Hair follicle dermal papilla cell (primary cell): ENCODE measurements around the gene PTK6. TPM values are rescaled to one million over a fixed set of nuclear protein-coding genes. Genes with fewer than 3 reads are reported as not detected.

Source experiments
- total RNA-seq: library from RNA; depleted of rRNA; stranded (reverse); fragments of >200 nt; gene quantifications from 2 replicates; pipeline ENCODE4 v1.2.3, GENCODE V29; 2012

Gene PTK6
- under 0.01 and 0.12 TPM in 2 replicates for total RNA-seq

DNA sequence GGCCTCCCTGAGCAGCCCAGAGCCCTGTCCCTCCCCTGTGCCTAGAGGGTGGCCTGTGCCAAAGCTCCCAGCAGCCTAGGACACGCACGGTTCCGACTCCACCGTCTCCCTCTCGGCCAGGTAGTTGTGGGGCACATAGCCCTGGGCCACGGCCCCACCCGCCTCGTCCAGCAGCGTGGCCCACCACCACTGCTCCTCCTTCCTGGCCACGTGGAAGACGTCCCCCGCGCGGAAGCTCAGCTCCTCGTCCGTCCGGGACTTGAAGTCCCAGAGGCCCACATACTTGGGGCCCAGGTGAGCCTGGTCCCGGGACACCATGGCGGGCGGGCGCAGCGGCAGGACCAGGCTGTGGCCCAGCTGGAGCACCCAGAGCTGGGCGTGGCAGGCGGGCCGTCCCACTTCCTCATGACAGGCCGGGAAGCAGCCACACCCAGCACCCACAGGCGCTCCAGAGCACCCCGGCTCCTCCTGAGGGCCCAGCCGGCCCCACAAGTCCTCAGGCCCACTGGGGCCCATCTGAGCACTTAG, at the start of gene PTK6:
PTK6 (minus strand) TSS at position 380 of the 528 bp plus-strand sequence; CDS start at position 318, 62 bp downstream.

DNA sequence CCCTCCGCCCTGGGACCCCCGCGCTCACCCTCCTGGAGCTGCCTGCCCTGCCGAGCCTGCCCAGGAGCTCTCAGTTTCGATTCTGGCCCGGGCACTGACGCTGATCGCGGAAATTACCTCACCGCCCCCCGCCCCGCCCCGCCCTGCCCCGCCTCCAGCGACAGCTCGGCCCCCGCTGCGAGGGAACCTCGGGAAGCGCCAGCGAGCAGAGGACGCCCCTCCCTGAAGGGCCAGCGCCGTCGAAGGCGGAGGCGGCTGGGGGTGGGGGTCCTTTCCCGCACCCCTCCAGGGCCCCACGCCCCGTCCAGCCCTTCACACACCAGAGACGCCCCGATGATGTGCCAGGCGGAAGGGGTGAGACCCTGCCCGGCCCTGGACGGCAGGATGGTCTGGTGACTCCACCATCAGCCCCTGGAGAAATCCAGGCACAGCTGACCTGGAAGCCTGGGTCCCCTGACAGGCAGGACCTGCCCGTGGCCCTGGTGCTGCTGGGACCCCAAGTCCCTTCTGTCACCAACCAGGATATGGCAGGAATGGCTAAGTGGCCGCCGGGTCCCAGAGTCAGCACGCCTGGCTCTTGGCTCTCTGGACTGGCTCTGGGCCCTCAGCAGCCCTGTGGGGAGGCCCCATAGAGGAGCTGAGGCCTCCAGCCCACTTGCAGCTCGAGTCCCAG, 37.1 kb upstream of the PTK6 start, which contains the start of gene HELZ2:
HELZ2 (minus strand) TSS at position 84 of the 673 bp plus-strand sequence. CDS start 1,854 bp downstream, outside the sequence.

DNA sequence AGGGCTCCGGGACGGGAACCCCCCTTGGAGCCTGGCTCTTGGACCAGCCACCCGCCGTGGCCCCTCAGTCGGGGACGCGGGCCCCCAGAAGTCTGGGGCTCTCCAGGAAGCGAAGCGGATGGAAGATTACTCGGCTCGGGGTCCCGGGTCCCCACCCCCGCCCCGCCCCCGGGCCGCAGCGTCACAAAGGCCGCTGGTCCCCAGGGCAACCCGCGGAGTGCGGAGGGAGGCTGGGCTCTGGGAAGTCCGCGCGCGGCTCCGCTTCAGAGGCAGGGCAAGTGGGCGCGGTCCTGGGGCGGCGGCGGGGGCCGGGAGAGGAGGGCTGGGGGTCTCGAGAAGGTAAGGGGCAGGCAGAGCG, 16.7 kb upstream of the PTK6 start, which contains the start of gene FNDC11:
FNDC11 (plus strand) TSS at position 227 of the 358 bp plus-strand sequence. CDS start 1,505 bp downstream, outside the sequence.

DNA sequence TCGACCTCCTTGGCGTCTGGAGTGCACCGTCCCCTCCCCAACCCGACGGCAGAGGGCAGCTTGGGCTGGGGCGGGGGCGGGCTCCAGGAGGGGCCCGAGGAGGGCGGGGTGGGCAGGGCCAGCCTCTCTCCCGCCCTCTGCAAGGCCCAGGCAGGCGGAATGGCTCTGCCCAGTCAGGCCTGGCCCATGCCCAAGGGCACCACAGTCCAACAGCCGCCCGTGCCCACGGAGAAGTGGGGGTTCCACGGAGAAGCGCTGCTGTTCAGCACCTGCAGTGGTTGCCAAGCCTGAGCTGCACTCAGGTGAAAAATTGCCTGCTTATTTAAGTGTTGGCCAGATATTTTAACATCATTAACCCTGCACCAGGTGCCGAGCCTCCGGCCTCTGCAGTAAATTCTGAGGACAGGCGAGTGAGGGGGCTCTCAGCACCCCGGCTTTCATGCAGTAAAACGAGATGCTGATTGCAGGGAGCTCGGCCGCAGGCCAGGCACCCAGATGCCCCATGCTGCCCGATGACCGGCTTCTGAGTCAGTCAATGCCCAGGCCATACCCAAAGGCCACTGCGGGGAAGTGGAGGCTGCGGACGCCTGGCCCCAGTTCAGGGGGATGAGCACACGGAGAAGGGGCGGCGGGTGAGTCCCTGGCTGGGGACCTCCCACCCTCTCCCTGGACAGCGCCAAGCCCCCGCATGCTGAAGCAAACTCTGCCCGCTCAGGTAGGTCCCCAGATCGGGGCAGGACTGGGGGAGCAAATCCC, 10.7 kb upstream of the PTK6 start, which contains the start of gene SRMS:
SRMS (minus strand) TSS at position 25 of the 756 bp plus-strand sequence. CDS start 286 bp downstream, outside the sequence.

DNA sequence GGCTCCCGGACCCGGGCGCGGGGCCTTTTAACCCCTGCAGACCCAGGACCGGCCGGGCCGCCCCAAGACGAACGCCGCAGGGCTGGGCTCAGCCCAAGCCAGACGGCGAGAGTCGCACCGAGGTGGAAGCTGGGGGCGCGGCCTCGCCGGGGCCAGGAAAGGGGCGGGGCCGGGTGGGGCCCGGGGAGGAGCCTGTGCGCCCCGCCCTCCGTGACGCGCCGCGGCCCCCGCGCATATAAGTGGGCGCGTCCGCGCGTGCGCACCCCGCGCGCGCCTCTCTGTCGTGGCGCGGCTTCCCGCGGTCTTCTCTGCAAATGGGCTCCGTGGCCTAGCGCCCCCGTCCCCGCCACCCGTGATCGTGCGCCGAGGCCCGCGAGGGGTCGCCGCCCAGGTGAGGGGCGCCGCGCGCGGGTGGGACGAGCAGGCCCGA, 16.7 kb downstream of the PTK6 start, which contains the start of gene PPDPF:
PPDPF (plus strand) TSS at position 262 of the 430 bp plus-strand sequence. CDS start 544 bp downstream, outside the sequence.

DNA sequence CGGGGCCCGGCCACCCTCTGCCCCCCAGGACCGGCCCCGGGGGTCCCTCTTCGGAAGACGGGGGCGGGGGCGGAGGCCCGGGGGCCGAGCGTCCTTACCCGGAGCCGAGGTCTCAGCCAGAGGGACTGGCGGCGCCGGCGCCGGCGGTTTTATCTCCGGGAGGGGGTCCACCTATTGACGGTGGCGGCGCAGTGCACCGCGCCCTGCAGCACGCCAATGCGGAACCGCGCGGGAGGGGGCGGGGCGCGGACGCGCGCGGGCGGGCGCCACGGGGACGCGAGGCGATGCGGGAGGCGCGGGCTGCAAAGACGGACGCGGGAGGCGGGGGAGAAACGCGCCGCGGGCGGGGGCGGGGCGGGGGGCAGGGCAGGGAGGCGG, 38.2 kb downstream of the PTK6 start, which contains the start of gene EEF1A2:
EEF1A2 (minus strand) TSS at position 124 of the 378 bp plus-strand sequence. CDS start 1,320 bp downstream, outside the sequence.

Other genes starting within 250 kb of the PTK6 start
- not detected in 2 replicates for gene COL20A1, start 244.2 kb downstream of the PTK6 start, total RNA-seq
- not detected in 2 replicates for gene CHRNA4, start 176.0 kb downstream of the PTK6 start, total RNA-seq
- not detected in 2 replicates for gene KCNQ2, start 64.7 kb downstream of the PTK6 start, total RNA-seq
- gene EEF1A2, start 38.3 kb downstream of the PTK6 start, total RNA-seq: under 0.01 and 0.24 TPM in 2 replicates
- 55.9 and 56.3 TPM in 2 replicates for gene PPDPF, start 16.6 kb downstream of the PTK6 start, total RNA-seq
- not detected in 2 replicates for gene SRMS, start 10.4 kb upstream of the PTK6 start, total RNA-seq
- gene FNDC11, start 16.8 kb upstream of the PTK6 start, total RNA-seq: 0.65 and 0.73 TPM in 2 replicates
- gene HELZ2, start 36.9 kb upstream of the PTK6 start, total RNA-seq: 56.1 and 77.4 TPM in 2 replicates
- 15.1 and 16.6 TPM in 2 replicates for gene GMEB2, start 89.7 kb upstream of the PTK6 start, total RNA-seq
- 10.0 and 12.0 TPM in 2 replicates for gene STMN3, start 116.0 kb upstream of the PTK6 start, total RNA-seq
- 16.9 and 21.3 TPM in 2 replicates for gene RTEL1, start 120.9 kb upstream of the PTK6 start, total RNA-seq
- gene TNFRSF6B, start 159.3 kb upstream of the PTK6 start, total RNA-seq: 2.2 and 8.0 TPM in 2 replicates
- gene ARFRP1, start 170.6 kb upstream of the PTK6 start, total RNA-seq: 26.6 and 32.0 TPM in 2 replicates
- 14.1 and 16.4 TPM in 2 replicates for gene ZGPAT, start 170.7 kb upstream of the PTK6 start, total RNA-seq
- gene LIME1, start 199.3 kb upstream of the PTK6 start, total RNA-seq: 4.5 and 4.6 TPM in 2 replicates
- gene SLC2A4RG, start 202.4 kb upstream of the PTK6 start, total RNA-seq: 41.5 and 45.7 TPM in 2 replicates